GM13977 (cell line): ENCODE measurements around the gene MLKL.

Experiments used
- DNase-seq: peaks from one replicate; pipeline ENCODE4 v3.0.0; 2012; ENCODE audit warnings: low spot score
- in situ Hi-C: fragments of 300-500 bp; cut with MboI; formaldehyde crosslinking; loops from one replicate; pipeline ENCODE4 v1.12.0; 2022; ENCODE audit warnings: low sequenced_read_pairs, low pct_unique_long_range_greater_than_20kb, mixed read lengths, inconsistent platforms; ENCODE audit not compliant: unreplicated experiment
- TF ChIP-seq, protein P1 (sequence below): IDR thresholded peaks from 2 replicates; pipeline ENCODE4 v1.5.1; 2012; ENCODE audit warnings: mild to moderate bottlenecking, control low read depth; ENCODE audit not compliant: insufficient read depth; ENCODE audit errors: extremely low read depth, missing control alignments

MLKL gene

GRCh38 chr16:74635303-74635702, 65.4 kb downstream of the MLKL start:
- no peak for DNase-seq
- TF ChIP-seq, protein P1, sequence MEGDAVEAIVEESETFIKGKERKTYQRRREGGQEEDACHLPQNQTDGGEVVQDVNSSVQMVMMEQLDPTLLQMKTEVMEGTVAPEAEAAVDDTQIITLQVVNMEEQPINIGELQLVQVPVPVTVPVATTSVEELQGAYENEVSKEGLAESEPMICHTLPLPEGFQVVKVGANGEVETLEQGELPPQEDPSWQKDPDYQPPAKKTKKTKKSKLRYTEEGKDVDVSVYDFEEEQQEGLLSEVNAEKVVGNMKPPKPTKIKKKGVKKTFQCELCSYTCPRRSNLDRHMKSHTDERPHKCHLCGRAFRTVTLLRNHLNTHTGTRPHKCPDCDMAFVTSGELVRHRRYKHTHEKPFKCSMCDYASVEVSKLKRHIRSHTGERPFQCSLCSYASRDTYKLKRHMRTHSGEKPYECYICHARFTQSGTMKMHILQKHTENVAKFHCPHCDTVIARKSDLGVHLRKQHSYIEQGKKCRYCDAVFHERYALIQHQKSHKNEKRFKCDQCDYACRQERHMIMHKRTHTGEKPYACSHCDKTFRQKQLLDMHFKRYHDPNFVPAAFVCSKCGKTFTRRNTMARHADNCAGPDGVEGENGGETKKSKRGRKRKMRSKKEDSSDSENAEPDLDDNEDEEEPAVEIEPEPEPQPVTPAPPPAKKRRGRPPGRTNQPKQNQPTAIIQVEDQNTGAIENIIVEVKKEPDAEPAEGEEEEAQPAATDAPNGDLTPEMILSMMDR: no peak

GRCh38 chr16:74633686-74634085, 67.0 kb downstream of the MLKL start:
- in situ Hi-C loops: loop anchor here (25.0 kb wide), 1 partner anchor 321 kb away; no protein-coding TSS in a partner anchor
- TF ChIP-seq, protein P1: no peak
- no peak for DNase-seq

More at GRCh38 chr16:74635303-74635702, 65.4 kb downstream of the MLKL start:
- in situ Hi-C loops: loop anchor here (25.0 kb wide), 1 partner anchor 323 kb away; no protein-coding TSS in a partner anchor

DNA sequence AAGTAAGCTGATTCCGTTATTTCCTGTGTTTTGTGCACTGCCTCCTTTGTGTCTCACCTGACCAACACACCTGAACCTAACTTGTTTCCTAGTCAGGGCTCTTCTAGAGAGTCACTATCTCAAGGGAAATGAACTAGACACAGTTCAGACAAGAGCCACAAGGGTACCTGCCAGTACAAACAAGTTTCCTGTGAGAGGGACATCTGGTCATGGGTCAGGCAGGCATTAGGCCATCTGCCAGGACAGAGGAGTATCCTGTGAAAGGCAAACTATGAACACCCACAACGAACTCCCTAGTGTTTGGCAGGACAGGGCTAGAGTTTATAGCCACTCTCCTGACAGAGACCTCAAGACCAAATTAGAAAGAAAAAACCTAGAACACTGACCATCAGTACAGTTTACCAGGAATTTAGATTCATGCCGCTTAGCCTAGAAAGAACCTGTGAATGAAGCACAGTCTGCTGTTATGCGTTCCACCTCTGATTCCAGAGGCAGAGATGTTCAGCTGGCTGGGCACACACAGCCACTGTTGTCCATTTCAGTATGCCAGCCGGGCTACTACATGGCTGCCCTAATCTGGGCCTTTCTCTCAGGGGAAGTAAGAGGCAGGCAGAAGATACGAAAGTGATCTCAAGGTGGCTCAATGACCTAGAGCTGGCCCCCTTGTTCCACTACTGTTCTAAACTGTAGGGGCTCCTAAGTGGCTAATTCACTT, 73.0 kb downstream of the MLKL start:
- TF ChIP-seq, protein P1: no peak
- in situ Hi-C loops: loop anchor here (25.0 kb wide), 1 partner anchor 315 kb away; no protein-coding TSS in a partner anchor
- DNase-seq: no peak

DNA sequence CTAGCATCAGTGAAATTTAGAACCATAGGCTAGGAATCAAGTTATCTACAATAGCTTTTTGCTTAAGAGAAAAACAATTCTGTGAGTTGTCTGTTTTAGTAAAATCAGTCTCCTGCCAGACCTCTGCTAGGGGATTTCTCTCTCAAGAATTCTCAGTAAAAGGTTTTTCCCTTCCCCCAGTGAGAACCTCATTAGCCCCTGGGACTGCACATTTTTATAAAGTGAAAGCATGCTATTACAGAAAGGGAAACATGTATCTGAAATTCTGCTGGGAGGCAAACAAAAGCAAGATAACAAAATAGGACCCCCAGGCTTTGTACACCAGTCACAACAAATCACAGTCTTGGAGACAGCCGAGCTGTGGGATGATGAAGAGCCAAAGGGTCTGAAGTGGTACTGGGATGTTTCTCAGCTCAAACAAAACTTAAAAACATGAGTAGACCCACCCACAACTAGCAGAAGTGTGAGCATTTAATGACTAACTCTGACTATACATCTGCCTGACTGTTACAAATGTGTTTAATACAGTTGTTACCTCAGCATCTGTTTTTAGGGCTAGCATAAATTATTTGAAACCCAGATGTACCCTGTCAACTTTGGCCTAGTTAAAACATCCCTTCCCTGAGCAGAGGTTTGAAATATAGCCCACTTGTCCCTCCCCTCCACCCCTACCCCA, 73.8 kb downstream of the MLKL start:
- TF ChIP-seq, protein P1: no peak
- in situ Hi-C loops: loop anchor here (25.0 kb wide), 1 partner anchor 315 kb away; no protein-coding TSS in a partner anchor
- DNase-seq: peak; percentile 45

DNA sequence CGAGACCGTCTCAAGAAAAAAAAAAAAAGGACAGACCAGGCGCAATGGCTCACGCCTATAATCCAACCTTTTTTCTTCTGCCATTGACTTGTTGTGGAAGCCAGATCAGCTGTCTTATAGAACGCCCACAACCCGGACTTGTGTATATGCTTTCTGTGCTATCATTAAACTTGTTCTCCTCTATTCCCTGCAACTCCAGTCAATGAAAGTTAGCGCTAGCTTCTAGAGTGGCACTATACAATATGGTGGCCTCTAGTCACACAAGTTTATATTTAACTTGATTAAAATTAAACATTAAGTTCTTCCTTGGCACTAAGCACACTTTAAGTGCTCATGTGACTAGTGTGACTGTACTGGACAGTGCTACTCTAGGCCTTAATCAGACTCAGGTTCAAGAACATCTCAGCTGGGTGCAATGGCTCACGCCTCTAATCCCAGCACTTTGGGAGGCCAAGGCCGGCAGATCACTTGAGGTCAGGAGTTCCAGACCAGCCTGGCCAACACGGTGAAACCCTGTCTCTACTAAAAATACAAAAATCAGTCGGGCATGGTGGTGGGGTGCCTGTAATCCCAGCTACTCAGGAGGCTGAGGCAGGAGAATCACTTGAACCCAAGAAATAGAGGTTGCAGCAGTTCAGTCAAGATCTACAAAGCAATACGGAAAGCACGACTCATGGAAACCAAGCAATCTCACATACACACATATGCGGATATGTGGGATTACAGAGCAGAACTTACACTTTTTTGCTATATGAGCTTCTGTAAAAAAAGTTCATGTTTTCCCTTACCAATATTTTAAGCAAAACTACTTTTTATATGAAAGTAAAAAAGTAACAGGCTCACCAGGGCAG, 74.9 kb downstream of the MLKL start:
- in situ Hi-C loops: loop anchor here (25.0 kb wide), 1 partner anchor 313 kb away; no protein-coding TSS in a partner anchor
- DNase-seq: no peak
- TF ChIP-seq, protein P1: no peak

GRCh38 chr16:74623839-74624235, 76.8 kb downstream of the MLKL start:
- in situ Hi-C loops: loop anchor here (25.0 kb wide), 1 partner anchor 137 kb away; no protein-coding TSS in a partner anchor
- no peak for DNase-seq
- TF ChIP-seq, protein P1: no peak
